ENCODE data around the gene ST3GAL4.

The ST3GAL4 gene

GRCh38 chr11:126407101-126407521, 51.6 kb downstream of the ST3GAL4 start:
- TF ChIP-seq RAD21 (IDR thresholded peaks at IDR 0.05; ENCODE audit: low read depth) = no peak
- no peak for TF ChIP-seq ZBTB7A (IDR thresholded peaks at IDR 0.05; ENCODE audit: low read depth)
- no peak for TF ChIP-seq MAX (IDR thresholded peaks at IDR 0.05)
- TF ChIP-seq USF1 (IDR thresholded peaks at IDR 0.05) = no peak
- TF ChIP-seq TEAD4 (IDR thresholded peaks at IDR 0.05) = no peak
- TF ChIP-seq CREB1 (IDR thresholded peaks at IDR 0.05; ENCODE audit: low read depth) = no peak
- TF ChIP-seq EP300 (IDR thresholded peaks at IDR 0.05; ENCODE audit: borderline replicate concordance) = no peak
- TF ChIP-seq TCF12 (IDR thresholded peaks at IDR 0.05; ENCODE audit: low read depth) = no peak
- no peak for TF ChIP-seq CEBPB (IDR thresholded peaks at IDR 0.05)
- TF ChIP-seq FOXM1 (IDR thresholded peaks at IDR 0.05; ENCODE audit: borderline replicate concordance, low read depth) = no peak
- no peak for TF ChIP-seq YY1 (IDR thresholded peaks at IDR 0.05; ENCODE audit: low read depth)
- TF ChIP-seq NFIC (IDR thresholded peaks at IDR 0.05) = no peak
- TF ChIP-seq EGR1 (IDR thresholded peaks at IDR 0.05) = no peak
- no peak for TF ChIP-seq TAF1 (IDR thresholded peaks at IDR 0.05; ENCODE audit: low read depth)
- no peak for TF ChIP-seq REST (IDR thresholded peaks at IDR 0.05; ENCODE audit: low read depth)

- TF ChIP-seq USF1 (IDR thresholded peaks at IDR 0.05) (no peak), ZBTB7A (IDR thresholded peaks at IDR 0.05; ENCODE audit: low read depth) (no peak), TAF1 (IDR thresholded peaks at IDR 0.05; ENCODE audit: low read depth) (no peak), EP300 (IDR thresholded peaks at IDR 0.05; ENCODE audit: borderline replicate concordance) (no peak), FOXM1 (IDR thresholded peaks at IDR 0.05; ENCODE audit: borderline replicate concordance, low read depth) (no peak), RAD21 (IDR thresholded peaks at IDR 0.05; ENCODE audit: low read depth) (no peak), YY1 (IDR thresholded peaks at IDR 0.05; ENCODE audit: low read depth) (no peak), EGR1 (IDR thresholded peaks at IDR 0.05) (no peak), CEBPB (IDR thresholded peaks at IDR 0.05) (no peak), MAX (IDR thresholded peaks at IDR 0.05) (no peak), REST (IDR thresholded peaks at IDR 0.05; ENCODE audit: low read depth) (no peak), NFIC (IDR thresholded peaks at IDR 0.05) (no peak), TEAD4 (IDR thresholded peaks at IDR 0.05) (no peak), CREB1 (IDR thresholded peaks at IDR 0.05; ENCODE audit: low read depth) (no peak), TCF12 (IDR thresholded peaks at IDR 0.05; ENCODE audit: low read depth) (no peak)
Observed at GRCh38 chr11:126407682-126408288, 52.3 kb downstream of the ST3GAL4 start.

- TF ChIP-seq REST (IDR thresholded peaks at IDR 0.05; ENCODE audit: low read depth) (no peak), EP300 (IDR thresholded peaks at IDR 0.05; ENCODE audit: borderline replicate concordance) (no peak), USF1 (IDR thresholded peaks at IDR 0.05) (no peak), TAF1 (IDR thresholded peaks at IDR 0.05; ENCODE audit: low read depth) (no peak), FOXM1 (IDR thresholded peaks at IDR 0.05; ENCODE audit: borderline replicate concordance, low read depth) (no peak), EGR1 (IDR thresholded peaks at IDR 0.05) (no peak), NFIC (IDR thresholded peaks at IDR 0.05) (no peak), CEBPB (IDR thresholded peaks at IDR 0.05) (no peak), MAX (IDR thresholded peaks at IDR 0.05) (no peak), TCF12 (IDR thresholded peaks at IDR 0.05; ENCODE audit: low read depth) (no peak), TEAD4 (IDR thresholded peaks at IDR 0.05) (no peak), YY1 (IDR thresholded peaks at IDR 0.05; ENCODE audit: low read depth) (no peak), CREB1 (IDR thresholded peaks at IDR 0.05; ENCODE audit: low read depth) (no peak), ZBTB7A (IDR thresholded peaks at IDR 0.05; ENCODE audit: low read depth) (no peak), RAD21 (IDR thresholded peaks at IDR 0.05; ENCODE audit: low read depth) (no peak)
Observed at GRCh38 chr11:126408496-126408895, 53.0 kb downstream of the ST3GAL4 start.

Data from Ishikawa (cell line).